GM18520 (cell line): ENCODE results near the gene FCMR.

ENCODE experiments used
- ATAC-seq: cut with Tn5 transposase; IDR thresholded peaks from one replicate; pipeline ENCODE4 v1.9.1; 2021; ENCODE audit not compliant: unreplicated experiment

The FCMR gene, protein sequence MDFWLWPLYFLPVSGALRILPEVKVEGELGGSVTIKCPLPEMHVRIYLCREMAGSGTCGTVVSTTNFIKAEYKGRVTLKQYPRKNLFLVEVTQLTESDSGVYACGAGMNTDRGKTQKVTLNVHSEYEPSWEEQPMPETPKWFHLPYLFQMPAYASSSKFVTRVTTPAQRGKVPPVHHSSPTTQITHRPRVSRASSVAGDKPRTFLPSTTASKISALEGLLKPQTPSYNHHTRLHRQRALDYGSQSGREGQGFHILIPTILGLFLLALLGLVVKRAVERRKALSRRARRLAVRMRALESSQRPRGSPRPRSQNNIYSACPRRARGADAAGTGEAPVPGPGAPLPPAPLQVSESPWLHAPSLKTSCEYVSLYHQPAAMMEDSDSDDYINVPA

DNA sequence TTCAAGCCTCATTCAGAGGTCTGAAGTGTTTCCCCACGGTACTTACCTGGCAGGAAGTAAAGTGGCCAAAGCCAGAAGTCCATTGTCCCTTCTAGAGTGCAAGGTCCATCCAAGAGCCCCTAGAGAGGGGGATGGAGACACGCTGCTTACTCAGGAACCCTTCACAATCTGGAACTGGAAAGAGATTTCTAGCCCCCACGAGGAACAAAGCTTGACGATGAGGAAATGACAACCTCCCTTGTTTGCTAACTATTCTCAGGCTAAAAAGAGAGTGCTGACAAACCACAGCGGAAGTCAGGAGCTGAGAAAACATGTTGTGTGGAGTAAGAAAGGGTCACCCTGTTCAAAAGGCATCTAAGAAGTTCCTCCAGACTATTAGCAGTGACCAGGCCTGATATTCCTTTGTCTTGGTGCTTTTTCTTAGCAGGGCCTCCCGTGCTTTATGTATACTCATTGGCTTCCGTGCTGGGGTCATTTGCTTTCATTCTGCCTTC lies at the start of gene FCMR:
Gene FCMR (minus strand): TSS at position 170 of the 494 bp plus-strand sequence. CDS start 87 bp downstream, at position 83.
- peak; percentile 20 for ATAC-seq

- no peak for ATAC-seq
Observed at GRCh38 chr1:206971029-206971655, 49.4 kb upstream of the FCMR start.

DNA sequence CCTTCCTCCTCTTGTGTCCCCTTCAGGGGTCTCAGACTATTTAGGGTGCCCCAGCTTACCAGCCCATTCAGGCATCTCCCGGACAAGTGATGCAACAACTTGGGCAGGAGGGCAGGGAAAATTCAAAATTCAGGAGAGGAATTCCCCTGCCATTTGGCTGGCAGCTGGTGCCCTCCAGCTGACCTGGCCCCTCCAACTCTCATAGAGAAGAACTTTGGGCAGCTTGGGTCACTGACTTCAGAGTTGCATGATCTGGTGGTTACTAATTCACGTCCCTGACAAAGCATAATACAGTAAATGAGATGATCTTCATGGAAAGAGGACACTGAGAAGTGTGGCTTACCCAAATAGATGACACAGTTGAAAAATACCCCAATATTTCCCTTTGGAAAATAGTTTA lies 48.7 kb upstream of the FCMR start, which contains the start of gene FCAMR:
Gene FCAMR (minus strand): TSS at position 15 of the 400 bp plus-strand sequence. CDS start 335 bp downstream, outside the sequence.
- no peak for ATAC-seq

- no peak for ATAC-seq
Observed at GRCh38 chr1:206969090-206969489, 47.3 kb upstream of the FCMR start.

GRCh38 chr1:206967096-206967849 lies 45.5 kb upstream of the FCMR start:
- ATAC-seq = no peak

DNA sequence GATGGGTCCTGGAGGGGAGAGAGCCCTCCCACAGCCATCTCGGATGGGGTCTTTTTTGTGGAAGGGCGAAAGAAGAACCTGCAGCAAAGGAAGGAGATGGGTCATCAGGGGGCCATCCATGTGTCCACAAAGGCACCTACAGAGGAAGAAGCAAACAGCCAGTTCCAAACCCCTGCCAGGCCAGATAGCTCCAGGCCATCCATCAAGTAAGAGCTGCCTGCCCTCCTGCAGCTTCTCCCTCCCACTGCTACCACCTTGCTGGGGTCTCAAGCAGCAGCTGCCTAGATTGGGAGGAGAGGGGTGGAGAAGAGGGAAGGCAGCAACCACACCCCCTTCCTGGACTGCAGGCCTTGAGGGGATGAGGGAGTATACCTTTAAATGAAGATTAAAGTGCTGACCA lies 44.0 kb upstream of the FCMR start:
- ATAC-seq = no peak

DNA sequence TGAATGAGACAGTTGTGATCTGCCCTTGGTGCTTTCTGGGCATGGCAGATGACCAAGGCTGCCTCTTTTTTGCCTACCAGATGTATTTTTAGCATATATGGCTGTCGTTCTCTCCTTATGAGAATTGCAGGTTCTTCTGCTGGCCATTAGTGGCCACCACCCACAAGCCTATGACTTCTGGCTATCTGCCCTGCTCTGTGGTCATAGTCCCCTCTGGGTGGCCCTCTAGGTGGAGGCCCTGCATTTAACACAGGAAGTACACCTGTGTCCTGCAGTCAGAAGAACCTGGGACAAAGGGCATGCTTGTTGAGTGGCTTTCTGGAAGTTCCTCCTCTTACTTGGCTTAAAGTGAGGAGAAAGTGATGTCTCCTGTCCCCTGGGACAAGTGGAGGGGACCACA lies 42.0 kb upstream of the FCMR start:
- ATAC-seq = no peak

- ATAC-seq = no peak
Observed at GRCh38 chr1:206963119-206963712, 41.5 kb upstream of the FCMR start.

GRCh38 chr1:206962272-206962671 lies 40.5 kb upstream of the FCMR start:
- ATAC-seq = no peak

DNA sequence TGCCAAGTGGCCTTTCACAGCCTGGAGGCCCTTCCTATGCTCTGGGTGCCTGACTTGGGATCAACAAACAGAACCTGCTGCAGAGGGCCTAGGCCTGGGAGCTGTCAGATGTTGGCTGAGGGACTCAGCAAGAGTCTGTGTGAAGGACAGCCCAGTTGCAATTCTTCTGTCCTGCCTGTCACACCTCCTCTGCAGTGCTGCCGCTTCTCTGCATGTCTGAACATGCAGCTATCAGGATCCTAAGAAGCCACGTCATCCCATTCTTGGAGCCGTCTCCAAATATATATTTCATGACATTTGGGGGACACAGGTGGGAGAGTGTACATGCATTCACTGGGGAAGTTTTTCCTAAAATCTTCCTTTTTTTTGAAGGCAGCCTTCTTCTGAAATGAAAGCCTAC lies 39.9 kb upstream of the FCMR start:
- ATAC-seq = no peak

DNA sequence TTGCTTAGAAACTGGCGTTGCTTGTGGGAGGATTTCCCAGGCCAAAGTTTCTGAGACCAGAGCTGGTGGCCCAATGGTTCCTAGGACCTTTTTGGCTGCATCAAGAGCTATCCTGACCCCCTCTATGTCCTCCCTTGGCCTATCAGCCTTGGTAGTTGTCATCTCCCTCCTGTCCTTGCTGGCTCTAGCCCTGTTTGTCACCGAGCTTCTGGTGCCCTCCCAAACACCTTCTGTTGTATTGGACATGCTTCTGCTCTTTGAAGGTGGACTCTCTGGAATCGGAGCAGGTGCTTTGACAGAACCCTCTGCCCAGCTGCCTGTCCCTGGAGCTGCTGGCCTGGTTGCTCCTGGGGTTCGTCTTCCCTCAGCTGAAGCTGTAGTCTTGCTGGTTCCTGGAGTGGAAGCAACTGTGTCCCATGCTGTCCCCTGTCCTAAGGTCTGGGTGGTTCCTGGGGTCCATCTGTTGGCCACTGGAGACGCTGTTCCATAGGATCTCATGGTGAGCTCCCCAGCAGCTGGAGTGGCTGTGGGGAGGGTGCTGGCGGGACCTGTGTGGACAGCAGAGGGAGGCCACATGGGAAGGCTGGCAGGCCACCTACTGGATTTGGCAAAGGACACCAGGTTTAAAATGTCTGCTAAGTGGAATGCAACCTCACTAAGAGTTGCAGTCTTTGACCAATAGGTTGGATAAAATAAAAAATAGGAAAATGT lies 39.1 kb upstream of the FCMR start:
- no peak for ATAC-seq

DNA sequence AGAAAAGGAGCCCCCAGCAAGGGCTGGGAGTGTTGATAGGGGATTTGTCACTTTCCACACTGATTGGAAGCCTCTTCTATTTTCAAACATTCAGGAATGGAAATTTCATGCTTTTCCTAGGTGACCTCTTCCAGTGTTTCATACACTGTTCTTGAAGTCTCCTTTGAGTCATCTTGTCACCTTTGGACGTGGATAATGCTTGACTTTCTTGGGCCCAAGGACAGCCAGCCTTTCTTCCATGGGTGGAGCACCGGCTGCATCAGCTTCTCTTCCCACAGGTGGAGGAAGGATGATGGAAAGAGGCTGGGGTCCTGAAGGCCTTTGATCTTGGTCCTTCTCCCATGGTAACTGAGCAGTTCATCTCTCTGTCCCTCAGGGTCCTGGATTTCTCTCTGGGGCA lies 36.4 kb upstream of the FCMR start:
- ATAC-seq = no peak

GRCh38 chr1:206957639-206958038 lies 35.9 kb upstream of the FCMR start:
- no peak for ATAC-seq

DNA sequence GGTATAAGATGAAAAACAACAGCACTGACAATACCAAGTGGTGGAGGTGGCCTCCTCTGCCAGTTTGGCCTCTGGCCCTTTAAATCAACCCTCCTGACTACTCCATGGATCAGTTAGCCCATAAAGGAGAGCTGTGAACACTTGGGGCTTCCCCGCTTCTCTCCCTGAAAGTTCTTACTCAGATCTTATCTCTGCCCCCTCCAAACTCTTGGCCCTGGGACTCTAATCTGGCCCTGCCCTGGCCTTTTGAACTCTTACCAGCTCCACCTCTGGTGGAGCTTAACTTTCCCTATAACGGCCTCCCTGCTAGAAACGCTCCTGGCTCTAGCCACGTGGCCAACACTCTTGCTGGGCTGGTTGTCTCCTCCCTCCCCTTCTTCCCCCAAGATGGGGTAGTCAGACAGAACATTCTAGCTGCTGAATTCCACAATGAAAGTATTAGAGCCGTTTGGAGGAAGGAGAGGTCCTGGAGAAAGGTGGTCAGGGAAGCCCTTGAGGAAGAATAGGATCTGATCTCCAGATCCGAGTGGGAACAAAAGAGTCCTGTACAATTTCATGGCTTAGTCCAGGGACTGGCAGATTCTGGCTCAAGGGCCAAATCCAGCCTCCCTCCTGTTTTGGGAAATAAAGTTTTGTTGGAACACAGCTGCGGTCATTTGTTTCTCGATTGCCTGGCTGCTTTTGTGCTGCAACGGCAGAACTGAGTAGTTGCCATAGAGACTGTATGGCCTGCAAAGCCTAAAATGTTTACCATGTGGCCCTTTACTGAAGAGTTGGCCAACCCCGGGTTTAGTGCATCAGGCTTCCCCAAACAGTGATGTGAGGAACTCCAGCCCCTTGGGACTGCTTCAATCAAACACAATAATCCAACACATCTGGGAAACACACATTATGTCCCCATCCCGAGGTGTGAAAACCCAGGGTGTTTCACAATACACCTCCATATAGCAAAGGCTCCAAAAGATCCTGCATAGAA lies 34.0 kb upstream of the FCMR start:
- ATAC-seq = no peak

- ATAC-seq = no peak
Observed at GRCh38 chr1:206954459-206955342, 33.0 kb upstream of the FCMR start.

GRCh38 chr1:206953626-206954025 lies 31.9 kb upstream of the FCMR start:
- no peak for ATAC-seq

- ATAC-seq = no peak
Observed at GRCh38 chr1:206953126-206953525, 31.4 kb upstream of the FCMR start.

DNA sequence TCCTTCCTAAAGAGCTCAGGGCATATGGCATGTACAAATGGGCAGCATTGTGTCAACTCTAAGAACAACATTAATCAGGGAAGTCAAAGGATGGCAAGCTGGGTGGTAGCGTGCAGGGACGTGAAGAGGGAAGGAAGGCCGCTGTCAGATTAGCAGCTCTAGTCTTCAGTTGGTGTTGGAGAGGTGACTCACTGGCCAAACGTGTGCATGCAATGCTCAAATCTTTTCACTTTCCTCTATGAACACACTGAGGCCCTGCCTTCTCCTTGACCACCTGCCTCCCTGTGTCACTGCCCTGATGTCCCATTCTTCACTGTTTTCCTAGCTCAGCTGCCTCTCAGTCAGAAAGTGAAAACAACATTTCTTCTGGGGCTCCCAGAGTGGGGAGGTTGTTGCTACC lies 30.4 kb upstream of the FCMR start:
- no peak for ATAC-seq
